GM12865 (cell line): ENCODE measurements around the gene ZC3HAV1.

Experiments used
- DNase-seq: peaks from one replicate; pipeline ENCODE4 v3.0.0; 2010; ENCODE audit warnings: low read depth
- H3K4me3 ChIP-seq: 2 replicates; pipeline ENCODE4 v1.5.1; 2011; ENCODE audit warnings: mild to moderate bottlenecking, low read depth, low read length, control low read depth
- TF ChIP-seq, protein P1 (sequence below): IDR thresholded peaks from 2 replicates; pipeline ENCODE4 v1.5.1; 2011; ENCODE audit warnings: low read length, control low read depth, low read depth, inconsistent platforms; ENCODE audit not compliant: insufficient read depth; ENCODE audit errors: missing control alignments

The ZC3HAV1 gene

DNA sequence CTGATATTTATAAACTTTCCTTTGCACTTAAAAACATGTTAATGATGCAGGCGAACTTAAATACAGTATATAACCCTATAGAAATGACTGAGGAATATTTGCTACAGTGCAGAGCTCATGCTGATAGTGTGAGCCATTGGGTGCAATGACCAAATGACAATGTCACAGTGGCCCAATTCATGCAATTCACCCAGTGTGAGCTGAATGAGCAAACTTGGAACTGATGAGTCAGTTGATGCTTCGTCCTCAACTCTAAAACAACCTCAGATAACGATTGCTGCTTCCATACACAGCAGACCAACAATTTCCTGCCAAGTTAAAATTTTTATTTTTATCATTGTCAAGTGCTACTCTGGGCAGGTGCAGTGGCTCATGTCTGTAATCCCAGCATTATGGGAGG lies 61.5 kb downstream of the ZC3HAV1 start:
- no peak overlapping the region for H3K4me3 ChIP-seq
- DNase-seq, result no peak
- TF ChIP-seq, protein P1, sequence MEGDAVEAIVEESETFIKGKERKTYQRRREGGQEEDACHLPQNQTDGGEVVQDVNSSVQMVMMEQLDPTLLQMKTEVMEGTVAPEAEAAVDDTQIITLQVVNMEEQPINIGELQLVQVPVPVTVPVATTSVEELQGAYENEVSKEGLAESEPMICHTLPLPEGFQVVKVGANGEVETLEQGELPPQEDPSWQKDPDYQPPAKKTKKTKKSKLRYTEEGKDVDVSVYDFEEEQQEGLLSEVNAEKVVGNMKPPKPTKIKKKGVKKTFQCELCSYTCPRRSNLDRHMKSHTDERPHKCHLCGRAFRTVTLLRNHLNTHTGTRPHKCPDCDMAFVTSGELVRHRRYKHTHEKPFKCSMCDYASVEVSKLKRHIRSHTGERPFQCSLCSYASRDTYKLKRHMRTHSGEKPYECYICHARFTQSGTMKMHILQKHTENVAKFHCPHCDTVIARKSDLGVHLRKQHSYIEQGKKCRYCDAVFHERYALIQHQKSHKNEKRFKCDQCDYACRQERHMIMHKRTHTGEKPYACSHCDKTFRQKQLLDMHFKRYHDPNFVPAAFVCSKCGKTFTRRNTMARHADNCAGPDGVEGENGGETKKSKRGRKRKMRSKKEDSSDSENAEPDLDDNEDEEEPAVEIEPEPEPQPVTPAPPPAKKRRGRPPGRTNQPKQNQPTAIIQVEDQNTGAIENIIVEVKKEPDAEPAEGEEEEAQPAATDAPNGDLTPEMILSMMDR, result no peak

DNA sequence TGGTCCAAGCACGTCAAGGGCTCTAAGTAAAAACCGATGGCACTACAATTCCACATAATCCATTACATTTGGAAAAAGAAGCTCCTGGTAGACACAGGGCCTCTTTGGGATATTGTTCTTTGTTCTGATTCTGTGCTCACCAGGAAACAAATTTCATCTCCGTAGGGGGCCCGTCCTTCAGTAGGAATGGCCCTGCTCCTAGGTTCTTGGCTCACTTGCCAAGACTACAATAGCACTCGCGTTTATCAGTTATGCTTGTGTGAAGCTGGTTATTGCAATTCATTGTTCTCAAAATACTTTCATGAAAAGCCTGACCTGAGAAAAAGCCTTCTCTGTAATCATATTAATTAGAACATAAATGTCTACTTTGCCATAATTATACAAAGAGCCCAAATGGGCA lies 63.4 kb downstream of the ZC3HAV1 start:
- no peak overlapping the region for H3K4me3 ChIP-seq
- DNase-seq, result no peak
- TF ChIP-seq, protein P1, result no peak

DNA sequence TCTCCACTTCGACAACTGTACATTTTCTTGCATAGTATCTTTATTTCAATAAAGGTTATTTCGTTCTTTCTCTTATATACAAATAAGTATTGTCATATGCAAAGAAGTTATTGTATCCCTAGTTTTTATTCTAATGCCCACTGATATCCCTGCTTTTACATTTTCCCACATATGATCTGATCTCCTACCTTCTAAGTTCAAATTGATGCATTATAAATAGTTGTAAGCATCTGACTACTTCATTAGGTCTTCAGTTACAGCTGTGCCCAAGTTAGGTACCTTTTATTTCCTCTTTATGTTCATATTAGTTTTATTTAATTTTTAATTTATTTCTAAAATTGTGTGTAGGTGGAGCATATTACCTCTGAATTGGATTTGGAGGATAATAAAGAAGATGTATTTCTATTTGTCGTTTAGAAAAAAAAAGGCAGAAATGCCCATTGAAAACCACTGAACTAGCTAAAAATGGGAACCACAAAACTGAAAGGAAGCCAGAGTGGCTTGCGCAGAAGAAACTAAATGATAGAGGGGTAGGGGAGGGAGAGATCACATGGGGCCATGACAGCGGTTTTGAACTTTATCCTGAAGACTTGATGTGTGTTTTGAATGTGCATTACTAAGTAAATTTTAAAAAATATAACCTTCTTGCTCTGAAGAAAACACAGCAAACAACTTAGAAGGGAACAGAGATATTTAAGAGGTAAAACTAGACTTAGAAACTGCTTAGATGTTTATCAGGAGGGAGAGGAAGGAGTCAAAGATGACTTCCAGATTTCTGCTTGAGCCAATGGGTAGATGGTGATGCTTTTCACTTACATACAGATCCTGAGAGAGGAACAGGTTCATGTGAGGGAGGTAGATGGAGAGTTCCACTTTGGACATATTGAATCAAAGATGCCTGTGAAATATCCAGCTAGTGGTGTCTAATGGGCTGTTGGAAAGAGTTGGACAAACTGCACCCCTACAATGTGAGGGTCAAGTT lies 64.4 kb downstream of the ZC3HAV1 start:
- TF ChIP-seq, protein P1, result no peak
- peak; percentile 29 for DNase-seq
- no peak overlapping the region for H3K4me3 ChIP-seq

- DNase-seq, result peak; percentile 50
- no peak overlapping the region for H3K4me3 ChIP-seq
- TF ChIP-seq, protein P1, result no peak
Measured at GRCh38 chr7:139043823-139044812, 65.4 kb downstream of the ZC3HAV1 start.

GRCh38 chr7:139041378-139042085 lies 68.0 kb downstream of the ZC3HAV1 start:
- H3K4me3 ChIP-seq, result no peak overlapping the region
- TF ChIP-seq, protein P1, result no peak
- DNase-seq, result no peak

DNA sequence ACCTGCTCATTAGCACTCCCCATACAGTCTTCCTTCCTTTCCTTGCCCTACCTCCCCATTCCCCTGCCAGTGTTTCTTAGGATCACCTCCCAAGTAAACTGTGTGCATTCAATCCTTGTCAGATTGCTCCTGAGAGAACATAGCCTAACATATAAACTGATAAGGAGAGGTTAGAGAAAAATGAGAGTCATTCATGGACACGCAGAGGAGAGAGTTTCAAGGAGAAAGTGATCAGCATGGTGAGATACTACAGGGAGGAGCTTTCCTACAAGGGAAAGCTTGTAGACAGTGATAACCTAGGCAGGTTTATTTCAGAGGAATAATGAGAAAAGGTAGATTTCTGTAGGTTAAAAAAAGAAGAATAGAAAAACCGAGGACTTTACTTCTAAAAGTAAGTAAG lies 70.8 kb downstream of the ZC3HAV1 start:
- TF ChIP-seq, protein P1, result no peak
- no peak overlapping the region for H3K4me3 ChIP-seq
- DNase-seq, result no peak
